ENCODE data around the gene ACKR2.

- TF ChIP-seq POLR2A (IDR thresholded peaks at IDR 0.05) (no peak), EP300 (IDR thresholded peaks at IDR 0.05; ENCODE audit: low read depth) (no peak), CTCF (IDR thresholded peaks at IDR 0.05) (no peak), POLR2AphosphoS5 (IDR thresholded peaks at IDR 0.05) (no peak)
Measured at GRCh38 chr3:42898896-42899675, 89.8 kb downstream of the ACKR2 start.

Measured in transverse colon (tissue), 4 donors.